AG04449 (cell line): Measurements from ENCODE around the gene RAB36.

ENCODE experiments used
- CTCF ChIA-PET: fragments of 350-600 bp; formaldehyde crosslinking; extraction: SDS; loops from one replicate; lab custom pipeline; 2021; ENCODE audit warnings: antibody characterized with exemption; lab: Yijun Ruan, JAX
- POLR2A ChIA-PET: fragments of 400-600, 350-600 bp; formaldehyde crosslinking; extraction: SDS; loops from one replicate; lab custom pipeline; 2020; ENCODE audit warnings: antibody characterized with exemption, inconsistent platforms; lab: Yijun Ruan, JAX
- DNase-seq: peaks from one replicate; pipeline ENCODE4 v3.0.0-alpha.2; 2010; ENCODE audit warnings: low read depth, low spot score
- H3K4me3 ChIP-seq: 2 replicates; pipeline ENCODE4 v1.5.1; 2011; ENCODE audit warnings: low read depth, mild to moderate bottlenecking, control low read depth, low read length
- TF ChIP-seq, protein P1 (sequence below): IDR thresholded peaks from one replicate; pipeline ENCODE4 v1.5.1; 2011; ENCODE audit warnings: mild to moderate bottlenecking, moderate library complexity, low read length, control low read depth, inconsistent platforms; ENCODE audit not compliant: insufficient read depth; ENCODE audit errors: missing control alignments

RAB36 gene

DNA sequence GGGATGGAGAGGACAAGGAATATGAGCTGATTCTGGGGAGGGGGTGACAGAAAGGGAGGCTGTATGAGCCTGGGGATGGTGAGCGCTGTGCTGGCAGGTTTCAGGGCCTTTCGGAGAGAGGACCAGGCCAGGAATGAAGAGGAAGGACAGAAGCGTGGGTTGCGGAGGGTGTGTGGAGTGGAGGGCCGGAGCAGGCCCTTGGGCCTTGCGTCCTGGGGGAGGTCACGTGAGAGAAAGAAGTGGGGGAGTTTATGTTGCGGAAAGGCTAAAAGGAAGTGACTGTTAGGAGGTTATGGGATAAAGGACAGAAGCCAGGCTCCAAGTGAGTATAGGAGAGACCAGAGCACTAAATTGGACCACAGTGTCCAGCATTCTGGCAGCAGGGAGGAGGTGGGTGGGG is 52.6 kb downstream of the RAB36 start:
- H3K4me3 ChIP-seq, result no peak overlapping the region
- CTCF ChIA-PET, result interaction anchor here (1.9 to 2.3 kb wide), 2 partner anchors 19 to 84 kb away, joined by 6 to 8 read pairs; no protein-coding TSS in a partner anchor
- DNase-seq, result no peak
- POLR2A ChIA-PET, result no interaction called here
- TF ChIP-seq, protein P1, sequence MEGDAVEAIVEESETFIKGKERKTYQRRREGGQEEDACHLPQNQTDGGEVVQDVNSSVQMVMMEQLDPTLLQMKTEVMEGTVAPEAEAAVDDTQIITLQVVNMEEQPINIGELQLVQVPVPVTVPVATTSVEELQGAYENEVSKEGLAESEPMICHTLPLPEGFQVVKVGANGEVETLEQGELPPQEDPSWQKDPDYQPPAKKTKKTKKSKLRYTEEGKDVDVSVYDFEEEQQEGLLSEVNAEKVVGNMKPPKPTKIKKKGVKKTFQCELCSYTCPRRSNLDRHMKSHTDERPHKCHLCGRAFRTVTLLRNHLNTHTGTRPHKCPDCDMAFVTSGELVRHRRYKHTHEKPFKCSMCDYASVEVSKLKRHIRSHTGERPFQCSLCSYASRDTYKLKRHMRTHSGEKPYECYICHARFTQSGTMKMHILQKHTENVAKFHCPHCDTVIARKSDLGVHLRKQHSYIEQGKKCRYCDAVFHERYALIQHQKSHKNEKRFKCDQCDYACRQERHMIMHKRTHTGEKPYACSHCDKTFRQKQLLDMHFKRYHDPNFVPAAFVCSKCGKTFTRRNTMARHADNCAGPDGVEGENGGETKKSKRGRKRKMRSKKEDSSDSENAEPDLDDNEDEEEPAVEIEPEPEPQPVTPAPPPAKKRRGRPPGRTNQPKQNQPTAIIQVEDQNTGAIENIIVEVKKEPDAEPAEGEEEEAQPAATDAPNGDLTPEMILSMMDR, result no peak

DNA sequence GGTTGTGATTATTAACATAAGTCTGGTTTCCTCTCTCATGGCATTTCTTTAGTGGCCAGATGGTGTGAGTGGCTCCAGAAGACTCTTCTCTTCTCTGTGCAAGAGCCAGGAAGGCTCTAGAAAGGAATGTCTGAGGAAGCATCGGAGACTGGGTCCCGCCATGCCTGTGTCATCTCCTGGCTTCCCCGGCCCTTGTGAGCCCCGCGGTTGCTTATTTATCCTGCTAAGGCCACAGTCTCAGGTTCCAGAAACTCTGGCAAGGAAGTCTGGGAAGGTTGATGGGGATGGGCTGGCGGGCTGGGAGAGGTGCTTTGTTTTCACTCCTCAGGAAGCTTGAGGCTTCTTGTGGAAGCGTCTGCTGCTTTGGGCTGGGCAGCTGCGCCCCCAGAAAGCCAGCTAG is 53.9 kb downstream of the RAB36 start:
- ChIA-PET POLR2A (no interaction called here), CTCF (interaction anchor here (2.3 kb wide), 1 partner anchor 83 kb away, joined by 6 read pairs; no protein-coding TSS in a partner anchor)
- H3K4me3 ChIP-seq, result no peak overlapping the region
- TF ChIP-seq, protein P1, result no peak
- no peak for DNase-seq

DNA sequence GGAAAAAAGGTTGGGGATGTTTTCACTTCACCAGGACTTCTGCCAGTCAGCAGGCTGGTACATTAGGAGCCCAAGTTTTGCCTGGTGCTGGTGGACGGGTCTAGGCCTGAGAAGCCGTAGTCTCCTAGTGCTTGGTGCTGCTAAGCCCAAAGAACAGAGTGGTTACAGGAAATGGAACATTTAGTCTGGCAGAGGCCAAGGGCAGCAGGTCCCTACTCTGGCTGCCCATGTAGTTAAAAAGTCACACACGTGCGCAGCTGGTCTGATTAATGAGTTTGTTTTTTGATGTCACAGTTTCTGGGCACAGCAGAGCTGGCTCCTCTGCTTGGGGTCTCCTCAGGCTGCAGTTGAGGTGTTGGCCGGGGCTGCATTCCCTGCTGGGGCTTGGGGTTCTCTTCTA is 55.6 kb downstream of the RAB36 start:
- CTCF ChIA-PET, result no interaction called here
- TF ChIP-seq, protein P1, result no peak
- POLR2A ChIA-PET, result no interaction called here
- no peak for DNase-seq
- no peak overlapping the region for H3K4me3 ChIP-seq

DNA sequence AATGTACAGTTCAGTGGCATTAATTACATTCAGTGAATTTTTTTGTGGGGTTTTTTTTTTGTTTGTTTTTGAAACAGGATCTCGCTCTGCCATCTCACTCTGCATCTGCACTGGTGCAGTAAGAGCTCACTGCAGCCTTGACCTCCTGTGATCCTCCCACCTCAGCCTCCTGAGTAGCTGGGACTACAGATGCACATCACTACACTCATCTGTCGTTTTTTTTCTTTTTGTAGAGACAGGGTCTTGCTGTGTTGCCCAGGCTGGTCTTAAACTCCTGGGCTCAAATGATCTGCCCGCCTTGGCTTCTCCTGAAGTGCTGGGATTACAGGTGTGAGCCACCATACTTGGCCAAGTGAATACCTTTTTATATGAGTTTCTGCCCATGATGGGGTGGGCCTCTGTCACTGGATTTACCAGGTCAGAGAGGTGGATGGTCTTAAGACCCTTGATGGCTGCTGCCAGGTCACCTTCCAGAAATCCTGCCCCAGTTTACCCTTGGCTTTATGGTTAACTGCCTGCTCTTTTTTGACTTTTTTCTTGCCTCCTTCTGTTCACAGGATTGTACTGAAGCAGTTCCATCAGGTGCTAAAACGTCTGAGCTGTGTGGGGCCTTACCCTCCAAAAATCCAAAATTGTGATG is 57.7 kb downstream of the RAB36 start:
- DNase-seq, result no peak
- ChIA-PET POLR2A (no interaction called here), CTCF (interaction anchor here (1.2 kb wide), 1 partner anchor 87 kb away, joined by 5 read pairs; no protein-coding TSS in a partner anchor)
- H3K4me3 ChIP-seq, result no peak overlapping the region
- TF ChIP-seq, protein P1, result no peak

DNA sequence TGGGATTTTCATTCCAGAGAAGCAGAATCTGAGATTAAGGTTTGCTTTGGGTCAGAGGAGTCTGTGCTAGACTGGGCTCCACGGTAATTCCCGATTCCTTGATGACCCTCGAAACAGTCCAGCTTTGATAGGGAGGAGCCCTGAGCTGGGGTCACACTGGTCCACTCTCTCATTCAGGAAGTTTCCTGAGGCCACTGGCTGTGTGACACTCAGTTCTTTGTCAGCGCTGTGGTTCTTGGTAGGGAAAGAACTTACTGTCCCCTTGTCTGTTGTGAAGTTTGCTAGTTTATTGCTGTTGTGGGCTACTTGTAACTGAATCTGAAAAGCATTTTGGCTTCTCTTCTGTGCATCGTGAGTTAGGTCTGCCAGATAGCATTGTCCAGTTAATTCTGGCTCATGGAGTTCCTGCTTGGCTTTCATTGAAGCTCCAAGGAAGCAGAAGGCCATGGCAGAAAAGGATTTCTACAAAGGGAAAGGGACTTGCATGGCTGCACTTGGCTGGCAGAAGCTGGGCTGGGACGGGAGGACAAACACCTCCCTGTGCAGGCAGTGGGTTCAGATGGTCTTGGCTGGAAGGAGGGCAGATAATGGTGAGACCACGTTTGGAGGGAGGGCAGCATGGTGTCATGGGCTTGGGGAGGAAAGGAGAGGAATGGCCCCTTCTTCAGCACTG is 58.3 kb downstream of the RAB36 start:
- ChIA-PET CTCF (no interaction called here), POLR2A (interaction anchor here (0.7 kb wide), 1 partner anchor 10 kb away, joined by 5 read pairs; no protein-coding TSS in a partner anchor)
- H3K4me3 ChIP-seq, result no peak overlapping the region
- DNase-seq, result no peak
- TF ChIP-seq, protein P1, result no peak

DNA sequence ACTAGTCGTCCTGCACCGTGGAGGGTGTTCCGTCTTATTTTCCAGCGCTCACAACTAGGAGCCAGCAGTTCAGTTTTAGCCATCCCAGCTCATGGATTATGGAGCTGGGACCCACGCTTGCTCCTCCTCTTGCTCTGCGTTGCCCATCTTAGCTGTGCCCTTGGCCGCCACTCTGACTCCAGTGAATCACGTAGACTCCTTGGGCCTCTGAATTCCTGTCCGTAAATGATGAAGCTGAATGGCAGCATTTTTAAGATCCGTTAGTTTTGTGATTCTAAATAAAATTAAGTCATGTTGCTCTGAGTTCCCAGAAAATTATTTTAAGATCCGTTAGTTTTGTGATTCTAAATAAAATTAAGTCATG is 58.8 kb downstream of the RAB36 start:
- ChIA-PET POLR2A (interaction anchor here (0.7 kb wide), 1 partner anchor 11 kb away, joined by 5 read pairs; no protein-coding TSS in a partner anchor), CTCF (no interaction called here)
- TF ChIP-seq, protein P1, result no peak
- no peak for DNase-seq
- no peak overlapping the region for H3K4me3 ChIP-seq
